NB4 (cell line): ENCODE measurements around the gene TAF11.
A peak's percentile ranks its signal among the peaks of the same experiment; 100 is the strongest.

Source experiments
- DNase-seq: peaks from one replicate; pipeline ENCODE4 v3.0.0; 2010; ENCODE audit warnings: low read depth
- H3K4me3 ChIP-seq: one replicate; pipeline ENCODE4 v1.5.1; 2011; ENCODE audit warnings: mild to moderate bottlenecking, low read depth, low read length, moderate library complexity
- MYC ChIP-seq: IDR thresholded peaks from 2 replicates; pipeline ENCODE4 v1.6.1; 2011; ENCODE audit warnings: low read depth, low read length
- POLR2A ChIP-seq: IDR thresholded peaks from 2 replicates; pipeline ENCODE4 v1.6.1; 2011; ENCODE audit warnings: mild to moderate bottlenecking; ENCODE audit not compliant: insufficient read length; ENCODE audit errors: extremely low read depth
- TF ChIP-seq, protein P1 (sequence below): IDR thresholded peaks from 2 replicates; pipeline ENCODE4 v1.6.1; 2011; ENCODE audit warnings: low read depth, low read length
- TF ChIP-seq, protein P2 (sequence below): IDR thresholded peaks from one replicate; pipeline ENCODE4 v1.5.1; 2012; ENCODE audit warnings: low read depth, low read length

The TAF11 gene

DNA sequence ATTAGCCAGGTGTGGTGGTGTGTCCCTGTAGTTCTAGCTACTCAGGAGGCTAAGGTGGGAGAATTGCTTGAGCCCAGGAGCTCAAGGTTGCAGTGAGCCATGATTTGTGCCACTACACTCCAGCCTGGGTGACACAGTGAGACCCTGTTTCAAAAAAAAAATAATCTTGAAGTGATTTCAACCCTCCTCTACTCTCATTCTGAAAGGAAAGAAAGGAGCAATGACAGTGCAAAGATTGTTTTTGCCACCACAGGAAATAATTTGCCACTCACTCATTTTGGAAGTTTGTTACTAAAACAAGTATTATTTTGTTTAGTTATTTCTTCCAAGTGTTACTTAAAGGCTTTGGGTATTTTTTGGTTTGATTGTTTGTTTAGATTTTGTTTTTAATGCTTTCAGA is 50.3 kb downstream of the TAF11 start:
- DNase-seq, result no peak
- H3K4me3 ChIP-seq, result no peak overlapping the region
- TF ChIP-seq, protein P1, sequence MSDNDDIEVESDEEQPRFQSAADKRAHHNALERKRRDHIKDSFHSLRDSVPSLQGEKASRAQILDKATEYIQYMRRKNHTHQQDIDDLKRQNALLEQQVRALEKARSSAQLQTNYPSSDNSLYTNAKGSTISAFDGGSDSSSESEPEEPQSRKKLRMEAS, result no peak
- TF ChIP-seq POLR2A, result no peak
- TF ChIP-seq MYC, result no peak
- TF ChIP-seq, protein P2, sequence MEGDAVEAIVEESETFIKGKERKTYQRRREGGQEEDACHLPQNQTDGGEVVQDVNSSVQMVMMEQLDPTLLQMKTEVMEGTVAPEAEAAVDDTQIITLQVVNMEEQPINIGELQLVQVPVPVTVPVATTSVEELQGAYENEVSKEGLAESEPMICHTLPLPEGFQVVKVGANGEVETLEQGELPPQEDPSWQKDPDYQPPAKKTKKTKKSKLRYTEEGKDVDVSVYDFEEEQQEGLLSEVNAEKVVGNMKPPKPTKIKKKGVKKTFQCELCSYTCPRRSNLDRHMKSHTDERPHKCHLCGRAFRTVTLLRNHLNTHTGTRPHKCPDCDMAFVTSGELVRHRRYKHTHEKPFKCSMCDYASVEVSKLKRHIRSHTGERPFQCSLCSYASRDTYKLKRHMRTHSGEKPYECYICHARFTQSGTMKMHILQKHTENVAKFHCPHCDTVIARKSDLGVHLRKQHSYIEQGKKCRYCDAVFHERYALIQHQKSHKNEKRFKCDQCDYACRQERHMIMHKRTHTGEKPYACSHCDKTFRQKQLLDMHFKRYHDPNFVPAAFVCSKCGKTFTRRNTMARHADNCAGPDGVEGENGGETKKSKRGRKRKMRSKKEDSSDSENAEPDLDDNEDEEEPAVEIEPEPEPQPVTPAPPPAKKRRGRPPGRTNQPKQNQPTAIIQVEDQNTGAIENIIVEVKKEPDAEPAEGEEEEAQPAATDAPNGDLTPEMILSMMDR, result no peak

DNA sequence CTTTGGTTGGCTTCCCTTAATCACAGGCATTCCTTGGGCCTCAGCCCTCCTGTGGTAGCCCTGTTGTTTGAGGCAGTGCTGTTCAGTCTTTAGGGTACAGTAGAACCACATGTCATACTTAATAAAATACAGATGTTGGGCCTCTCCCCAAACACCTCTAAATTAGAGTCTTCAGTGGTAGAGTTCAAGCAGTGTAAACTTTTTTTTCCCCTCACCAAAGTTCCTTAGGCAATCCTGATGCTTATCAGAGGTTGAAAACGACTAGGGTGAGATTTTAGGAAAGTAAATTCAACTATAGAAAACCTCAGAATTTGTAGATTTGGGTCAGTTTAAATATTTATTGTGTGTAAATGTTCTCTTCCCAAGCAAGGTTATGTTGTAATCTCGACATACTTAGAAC is 51.4 kb downstream of the TAF11 start:
- TF ChIP-seq POLR2A, result no peak
- TF ChIP-seq, protein P2, result no peak
- TF ChIP-seq MYC, result no peak
- TF ChIP-seq, protein P1, result no peak
- DNase-seq, result no peak

DNA sequence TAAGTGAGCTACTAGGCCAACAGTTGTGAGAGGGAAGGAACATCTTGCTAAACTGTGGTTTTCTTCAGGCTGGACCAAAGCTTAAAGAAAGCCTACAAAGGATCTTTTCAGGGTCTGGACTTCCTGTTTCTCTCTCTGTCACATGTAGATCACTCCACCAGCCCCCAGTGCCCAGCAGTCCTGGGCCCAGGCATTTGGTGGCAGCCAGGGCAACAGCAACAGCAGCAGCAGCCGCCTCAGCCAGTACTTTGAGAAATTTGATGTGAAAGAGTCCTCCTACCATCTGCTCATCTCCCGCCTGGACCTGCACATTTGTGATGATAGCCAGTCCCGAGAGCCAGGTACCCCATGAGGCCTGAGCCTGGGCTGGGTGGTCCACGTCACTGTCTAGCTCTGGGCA is 51.8 kb downstream of the TAF11 start:
- H3K4me3 ChIP-seq, result no peak overlapping the region
- TF ChIP-seq, protein P1, result peak; percentile 44
- TF ChIP-seq, protein P2, result no peak
- peak; percentile 30; the same call in 1 of the 2 replicates for TF ChIP-seq MYC
- TF ChIP-seq POLR2A, result no peak
- DNase-seq, result peak; percentile 68

More for the DNA sequence above, 51.4 kb downstream of the TAF11 start:
- H3K4me3 ChIP-seq, result no peak overlapping the region

- no peak for TF ChIP-seq MYC
- TF ChIP-seq, protein P1, result no peak
- no peak for TF ChIP-seq POLR2A
- TF ChIP-seq, protein P2, result no peak
- H3K4me3 ChIP-seq, result no peak overlapping the region
- DNase-seq, result peak; percentile 88
These were observed 52.9 kb downstream of the TAF11 start for GRCh38 chr6:34834789-34835518.

DNA sequence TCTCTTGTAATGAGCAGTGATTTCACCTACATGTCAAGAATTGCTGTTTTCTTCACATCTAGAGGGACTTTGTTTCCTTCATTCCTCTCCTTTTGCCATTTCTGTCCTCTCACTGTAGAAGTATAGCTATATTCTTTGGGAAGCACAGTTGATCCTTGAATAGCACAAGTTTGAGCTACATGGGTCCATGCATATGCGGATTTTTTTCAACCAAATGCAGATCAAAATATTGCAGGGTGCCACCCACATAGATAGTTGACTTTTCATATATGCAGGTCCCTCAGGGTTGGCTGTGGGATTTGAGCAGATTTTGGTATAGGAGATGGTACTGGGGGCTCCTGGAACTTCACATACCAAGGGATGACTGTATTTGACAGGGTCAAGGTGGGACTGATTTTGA is 54.9 kb downstream of the TAF11 start:
- TF ChIP-seq, protein P2, result no peak
- TF ChIP-seq, protein P1, result no peak
- TF ChIP-seq POLR2A (no peak), MYC (no peak)
- H3K4me3 ChIP-seq, result no peak overlapping the region
- no peak for DNase-seq
